H9 (cell line): ENCODE data around the gene NOP56. TPM values are rescaled to one million over a fixed set of nuclear protein-coding genes. Genes with fewer than 3 reads are reported as not detected.

Source experiments
- DNase-seq: peaks from one replicate; pipeline ENCODE4 v3.0.0-alpha.2; 2017
- H2AFZ ChIP-seq: one replicate; pipeline ENCODE4 v1.6.1; 2013; ENCODE audit warnings: mild to moderate bottlenecking, low read length, control low read depth, moderate library complexity
- H2AK5ac ChIP-seq: 2 replicates; pipeline ENCODE4 v1.6.1; 2013; ENCODE audit warnings: low read length, control low read depth, mixed read lengths; ENCODE audit not compliant: insufficient read length
- H2BK120ac ChIP-seq: one replicate; pipeline ENCODE4 v1.6.1; 2013; ENCODE audit warnings: low read depth, mild to moderate bottlenecking, low read length, control low read depth, inconsistent platforms; ENCODE audit not compliant: poor library complexity, severe bottlenecking
- H2BK12ac ChIP-seq: 2 replicates; pipeline ENCODE4 v1.6.1; 2013; ENCODE audit warnings: low read length, control low read depth, mixed read lengths, low read depth; ENCODE audit not compliant: insufficient read length
- H2BK15ac ChIP-seq: 2 replicates; pipeline ENCODE4 v1.6.1; 2013; ENCODE audit warnings: low read depth, low read length, control low read depth
- H2BK20ac ChIP-seq: one replicate; pipeline ENCODE4 v1.6.1; 2013; ENCODE audit warnings: low read depth, mild to moderate bottlenecking, low read length, control low read depth, inconsistent platforms; ENCODE audit not compliant: poor library complexity, severe bottlenecking
- H2BK5ac ChIP-seq: 2 replicates; pipeline ENCODE4 v1.6.1; 2013; ENCODE audit warnings: low read length, control low read depth, mixed read lengths; ENCODE audit not compliant: insufficient read length
- H3K14ac ChIP-seq: 2 replicates; pipeline ENCODE4 v1.6.1; 2013; ENCODE audit warnings: low read length, control low read depth; ENCODE audit not compliant: insufficient read depth
- H3K18ac ChIP-seq: 2 replicates; pipeline ENCODE4 v1.6.1; 2013; ENCODE audit warnings: low read depth, mild to moderate bottlenecking, mixed read lengths, low read length, control low read depth; ENCODE audit not compliant: insufficient read length
- H3K23ac ChIP-seq: 2 replicates; pipeline ENCODE4 v1.6.1; 2013; ENCODE audit warnings: low read length, control low read depth, mixed read lengths, low read depth; ENCODE audit not compliant: insufficient read length
- H3K23me2 ChIP-seq: 2 replicates; pipeline ENCODE4 v1.6.1; 2013; ENCODE audit warnings: low read depth, mild to moderate bottlenecking, mixed read lengths, low read length, control low read depth; ENCODE audit not compliant: insufficient read length, poor library complexity, severe bottlenecking
- H3K27ac ChIP-seq: 2 replicates; pipeline ENCODE4 v1.5.1; 2013; ENCODE audit warnings: low read length, control low read depth, mixed read lengths, low read depth; ENCODE audit not compliant: insufficient read length
- H3K27me3 ChIP-seq: 2 replicates; pipeline ENCODE4 v1.6.1; 2013; ENCODE audit warnings: low read length, control low read depth, inconsistent platforms; ENCODE audit not compliant: insufficient read depth
- H3K4ac ChIP-seq: 2 replicates; pipeline ENCODE4 v1.6.1; 2013; ENCODE audit warnings: low read depth, mild to moderate bottlenecking, control low read depth, inconsistent platforms, low read length, moderate library complexity
- H3K4me1 ChIP-seq: 2 replicates; pipeline ENCODE4 v1.6.1; 2013; ENCODE audit warnings: low read length, control low read depth, inconsistent platforms; ENCODE audit not compliant: insufficient read depth
- H3K4me2 ChIP-seq: 2 replicates; pipeline ENCODE4 v1.6.1; 2013; ENCODE audit warnings: low read length, control low read depth, mixed read lengths; ENCODE audit not compliant: insufficient read length, insufficient read depth
- H3K56ac ChIP-seq: 2 replicates; pipeline ENCODE4 v1.6.1; 2013; ENCODE audit warnings: low read depth, mild to moderate bottlenecking, mixed read lengths, low read length, control low read depth; ENCODE audit not compliant: insufficient read length
- H3K79me1 ChIP-seq: 2 replicates; pipeline ENCODE4 v1.6.1; 2013; ENCODE audit warnings: low read depth, mild to moderate bottlenecking, moderate library complexity, low read length, control low read depth, inconsistent platforms; ENCODE audit not compliant: insufficient read depth, poor library complexity, severe bottlenecking
- H3K79me2 ChIP-seq: 2 replicates; pipeline ENCODE4 v1.6.1; 2013; ENCODE audit warnings: low read length, control low read depth, inconsistent platforms; ENCODE audit not compliant: insufficient read depth
- H3K9ac ChIP-seq: 2 replicates; pipeline ENCODE4 v1.6.1; 2013; ENCODE audit warnings: low read length, control low read depth, mixed read lengths; ENCODE audit not compliant: insufficient read length; ENCODE audit errors: extremely low read depth
- H3K9me3 ChIP-seq: one replicate; pipeline ENCODE4 v1.6.1; 2013; ENCODE audit warnings: low read depth, low read length, inconsistent platforms; ENCODE audit not compliant: control insufficient read depth
- H3T11ph ChIP-seq: one replicate; pipeline ENCODE4 v1.6.1; 2013; ENCODE audit warnings: mild to moderate bottlenecking, low read length, control low read depth, inconsistent platforms
- H4K20me1 ChIP-seq: one replicate; pipeline ENCODE4 v1.6.1; 2013; ENCODE audit not compliant: control insufficient read depth, insufficient read length, insufficient read depth
- H4K5ac ChIP-seq: 2 replicates; pipeline ENCODE4 v1.6.1; 2013; ENCODE audit warnings: low read depth, mild to moderate bottlenecking, mixed read lengths, low read length, control low read depth; ENCODE audit not compliant: insufficient read length
- H4K8ac ChIP-seq: replicated peaks from 2 replicates; pipeline ENCODE4 v1.6.1; 2013; ENCODE audit warnings: low read length, control low read depth, mixed read lengths, low read depth; ENCODE audit not compliant: insufficient read length
- H4K91ac ChIP-seq: 2 replicates; pipeline ENCODE4 v1.6.1; 2013; ENCODE audit warnings: low read depth, mild to moderate bottlenecking, moderate library complexity, mixed read lengths, low read length, control low read depth; ENCODE audit not compliant: insufficient read length
- H3K27ac Mint-ChIP-seq, 3 experiments: 2 replicates in 2 of 3; 3 replicates in 1 of 3; pipeline ENCODE4 v1.8.0; 2020 to 2021; ENCODE audit warnings: mixed read lengths in 3 of 3, mild to moderate bottlenecking in 1 of 3, moderate library complexity in 1 of 3
- H3K27me3 Mint-ChIP-seq: 2 replicates; pipeline ENCODE4 v1.8.0; 2021; ENCODE audit warnings: low read depth, mild to moderate bottlenecking, moderate library complexity, mixed read lengths
- H3K36me3 Mint-ChIP-seq, 3 experiments: 2 replicates in 2 of 3; 3 replicates in 1 of 3; pipeline ENCODE4 v1.8.0; 2020 to 2021; ENCODE audit warnings: low read depth in 3 of 3, mixed read lengths in 3 of 3; ENCODE audit not compliant: insufficient read depth in 1 of 3
- H3K4me1 Mint-ChIP-seq, 2 experiments: 2 replicates each; pipeline ENCODE4 v1.8.0; 2020; ENCODE audit warnings: mixed read lengths in 2 of 2
- H3K4me3 Mint-ChIP-seq, 2 experiments: 2 replicates in 1 of 2; 3 replicates in 1 of 2; pipeline ENCODE4 v1.8.0; 2020 to 2021; ENCODE audit warnings: mild to moderate bottlenecking in 2 of 2, mixed read lengths in 2 of 2, moderate library complexity in 1 of 2
- H3K9me3 Mint-ChIP-seq, 2 experiments: 2 replicates in 1 of 2; 3 replicates in 1 of 2; pipeline ENCODE4 v1.8.0; 2020; ENCODE audit warnings: mild to moderate bottlenecking in 2 of 2, mixed read lengths in 2 of 2, moderate library complexity in 1 of 2
- whole genome bisulfite sequencing: extraction: QIAGEN DNeasy Blood & Tissue Kit; methylation state at CpG from one replicate; pipeline ENCODE4 v1.1.7; 2013; ENCODE audit warnings: missing lambda C conversion rate, low lambda C conversion rate, mixed read lengths; ENCODE audit not compliant: insufficient read length; ENCODE audit errors: extremely low coverage; 5-methylcytosine and 5-hydroxymethylcytosine counted together
- total RNA-seq: library from RNA; stranded (reverse); gene quantifications from 2 replicates; pipeline ENCODE4 v1.2.1, GENCODE V29; 2021
- TF ChIP-seq, protein P1 (sequence below): fragments of 200-600 bp; sonication (generic); conservative IDR thresholded peaks from 3 replicates; pipeline ENCODE4 v1.8.0; 2021; ENCODE audit warnings: antibody characterized with exemption, mild to moderate bottlenecking

Gene NOP56
- total RNA-seq, 1 experiment from 2014 or later, result 774 TPM

DNA sequence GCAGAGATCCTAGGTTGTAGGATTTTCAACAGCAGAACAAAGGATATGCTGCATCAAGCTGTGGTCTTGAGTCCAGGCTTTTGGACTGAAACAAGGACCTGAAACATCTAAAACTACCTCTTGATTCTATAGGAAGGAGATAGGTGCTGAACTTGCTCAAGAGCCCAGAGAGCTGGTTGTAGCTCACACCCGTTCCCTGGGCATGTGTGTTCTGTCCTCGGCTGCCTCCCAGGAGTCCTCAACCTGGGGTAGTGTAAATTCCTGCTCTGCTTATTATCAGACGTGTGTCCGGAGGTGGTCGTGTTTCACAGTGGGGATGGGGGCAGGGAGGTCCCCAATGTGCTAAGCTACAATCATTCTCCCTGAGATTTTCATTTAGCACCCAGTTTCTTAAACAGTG lies 4.8 kb downstream of the NOP56 start:
- no peak overlapping the region for H3K14ac ChIP-seq
- H3K27ac ChIP-seq, result no peak overlapping the region
- no peak overlapping the region for H4K5ac ChIP-seq
- no peak overlapping the region for H2AK5ac ChIP-seq
- peaks cover 9% of the 10 kb centered on the region for H3K23me2 ChIP-seq
- Mint-ChIP-seq H3K27me3 (peaks cover 3% of the 10 kb centered on the region; the same call in 1 of the 2 replicates), H3K4me3 (peak overlapping the region in 1 of 2 experiments; percentile 8; a peak in 1 of 5 replicates), H3K36me3 (peaks cover 71 to 97% (median 90%) of the 10 kb centered on the region in 3 experiments), H3K9me3 (no peaks in the 10 kb centered on the region), H3K4me1 (peaks cover 15 to 18% of the 10 kb centered on the region in 2 experiments), H3K27ac (peak overlapping the region in 2 of 3 experiments; percentile 22 to 81; a peak in 2 of 7 replicates)
- H3K79me1 ChIP-seq, result peaks cover 11% of the 10 kb centered on the region
- H2AFZ ChIP-seq, result no peak overlapping the region
- H4K91ac ChIP-seq, result no peak overlapping the region
- no peaks in the 10 kb centered on the region for H3K9me3 ChIP-seq
- no peak overlapping the region for H3T11ph ChIP-seq
- no peak overlapping the region for H3K18ac ChIP-seq
- H2BK12ac ChIP-seq, result no peak overlapping the region
- no peak overlapping the region for H3K4me2 ChIP-seq
- H4K8ac ChIP-seq, result no peak overlapping the region
- H3K56ac ChIP-seq, result no peak overlapping the region
- H4K20me1 ChIP-seq, result no peaks in the 10 kb centered on the region
- no peak overlapping the region for H3K4ac ChIP-seq
- H2BK120ac ChIP-seq, result no peak overlapping the region
- no peak overlapping the region for H2BK15ac ChIP-seq
- H3K27me3 ChIP-seq, result no peaks in the 10 kb centered on the region
- H3K9ac ChIP-seq, result no peak overlapping the region
- H2BK20ac ChIP-seq, result no peak overlapping the region
- TF ChIP-seq, protein P1, sequence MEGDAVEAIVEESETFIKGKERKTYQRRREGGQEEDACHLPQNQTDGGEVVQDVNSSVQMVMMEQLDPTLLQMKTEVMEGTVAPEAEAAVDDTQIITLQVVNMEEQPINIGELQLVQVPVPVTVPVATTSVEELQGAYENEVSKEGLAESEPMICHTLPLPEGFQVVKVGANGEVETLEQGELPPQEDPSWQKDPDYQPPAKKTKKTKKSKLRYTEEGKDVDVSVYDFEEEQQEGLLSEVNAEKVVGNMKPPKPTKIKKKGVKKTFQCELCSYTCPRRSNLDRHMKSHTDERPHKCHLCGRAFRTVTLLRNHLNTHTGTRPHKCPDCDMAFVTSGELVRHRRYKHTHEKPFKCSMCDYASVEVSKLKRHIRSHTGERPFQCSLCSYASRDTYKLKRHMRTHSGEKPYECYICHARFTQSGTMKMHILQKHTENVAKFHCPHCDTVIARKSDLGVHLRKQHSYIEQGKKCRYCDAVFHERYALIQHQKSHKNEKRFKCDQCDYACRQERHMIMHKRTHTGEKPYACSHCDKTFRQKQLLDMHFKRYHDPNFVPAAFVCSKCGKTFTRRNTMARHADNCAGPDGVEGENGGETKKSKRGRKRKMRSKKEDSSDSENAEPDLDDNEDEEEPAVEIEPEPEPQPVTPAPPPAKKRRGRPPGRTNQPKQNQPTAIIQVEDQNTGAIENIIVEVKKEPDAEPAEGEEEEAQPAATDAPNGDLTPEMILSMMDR, result no peak
- DNase-seq, result no peak
- H3K4me1 ChIP-seq, result no peaks in the 10 kb centered on the region; the same call in 1 of the 2 replicates
- peaks cover 17% of the 10 kb centered on the region for H3K79me2 ChIP-seq
- H3K23ac ChIP-seq, result no peak overlapping the region
- no CpG with 5 or more reads among the region's 5 CpGs for WGBS
- no peak overlapping the region for H2BK5ac ChIP-seq
